ENCODE data around the gene FUT7.

GRCh38 chr9:136994180-136994887 lies 37.6 kb downstream of the FUT7 start:
- TF ChIP-seq, protein P1, sequence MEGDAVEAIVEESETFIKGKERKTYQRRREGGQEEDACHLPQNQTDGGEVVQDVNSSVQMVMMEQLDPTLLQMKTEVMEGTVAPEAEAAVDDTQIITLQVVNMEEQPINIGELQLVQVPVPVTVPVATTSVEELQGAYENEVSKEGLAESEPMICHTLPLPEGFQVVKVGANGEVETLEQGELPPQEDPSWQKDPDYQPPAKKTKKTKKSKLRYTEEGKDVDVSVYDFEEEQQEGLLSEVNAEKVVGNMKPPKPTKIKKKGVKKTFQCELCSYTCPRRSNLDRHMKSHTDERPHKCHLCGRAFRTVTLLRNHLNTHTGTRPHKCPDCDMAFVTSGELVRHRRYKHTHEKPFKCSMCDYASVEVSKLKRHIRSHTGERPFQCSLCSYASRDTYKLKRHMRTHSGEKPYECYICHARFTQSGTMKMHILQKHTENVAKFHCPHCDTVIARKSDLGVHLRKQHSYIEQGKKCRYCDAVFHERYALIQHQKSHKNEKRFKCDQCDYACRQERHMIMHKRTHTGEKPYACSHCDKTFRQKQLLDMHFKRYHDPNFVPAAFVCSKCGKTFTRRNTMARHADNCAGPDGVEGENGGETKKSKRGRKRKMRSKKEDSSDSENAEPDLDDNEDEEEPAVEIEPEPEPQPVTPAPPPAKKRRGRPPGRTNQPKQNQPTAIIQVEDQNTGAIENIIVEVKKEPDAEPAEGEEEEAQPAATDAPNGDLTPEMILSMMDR (IDR thresholded peaks at IDR 0.05) = no peak
- TF ChIP-seq POLR2AphosphoS5 (IDR thresholded peaks at IDR 0.05) = no peak
